HAP-1 (cell line): ENCODE data around the gene SNPH.

Source experiments
- DNase-seq, 2 experiments: peaks; one replicate each; pipeline ENCODE4 v3.0.0-alpha.2; 2016 to 2020; ENCODE audit warnings: low spot score in 2 of 2
- H3K27me3 ChIP-seq: fragments of 250-450 bp; sonication (Bioruptor Pico); 2 replicates; pipeline ENCODE4 v1.5.1; 2020; ENCODE audit warnings: low read depth, mild to moderate bottlenecking, moderate library complexity
- H3K36me3 ChIP-seq: fragments of 250-450 bp; sonication (Bioruptor Pico); replicated peaks from 2 replicates; pipeline ENCODE4 v1.5.1; 2020; ENCODE audit warnings: mild to moderate bottlenecking
- H3K4me1 ChIP-seq: fragments of 250-450 bp; sonication (Bioruptor Pico); 2 replicates; pipeline ENCODE4 v1.5.1; 2020; ENCODE audit warnings: mild to moderate bottlenecking
- H3K4me3 ChIP-seq: fragments of 250-450 bp; sonication (Bioruptor Pico); 2 replicates; pipeline ENCODE4 v1.5.1; 2020; ENCODE audit warnings: mild to moderate bottlenecking, moderate library complexity
- H3K9me3 ChIP-seq: fragments of 250-450 bp; sonication (Bioruptor Pico); 2 replicates; pipeline ENCODE4 v1.5.1; 2020; ENCODE audit warnings: mild to moderate bottlenecking, moderate library complexity
- in situ Hi-C: fragments of 300-500 bp; cut with MboI; formaldehyde crosslinking; loops from 3 replicates; pipeline ENCODE4 v1.14.3; 2020; ENCODE audit warnings: low sequenced_read_pairs, inconsistent platforms, mixed read lengths

Gene SNPH

DNA sequence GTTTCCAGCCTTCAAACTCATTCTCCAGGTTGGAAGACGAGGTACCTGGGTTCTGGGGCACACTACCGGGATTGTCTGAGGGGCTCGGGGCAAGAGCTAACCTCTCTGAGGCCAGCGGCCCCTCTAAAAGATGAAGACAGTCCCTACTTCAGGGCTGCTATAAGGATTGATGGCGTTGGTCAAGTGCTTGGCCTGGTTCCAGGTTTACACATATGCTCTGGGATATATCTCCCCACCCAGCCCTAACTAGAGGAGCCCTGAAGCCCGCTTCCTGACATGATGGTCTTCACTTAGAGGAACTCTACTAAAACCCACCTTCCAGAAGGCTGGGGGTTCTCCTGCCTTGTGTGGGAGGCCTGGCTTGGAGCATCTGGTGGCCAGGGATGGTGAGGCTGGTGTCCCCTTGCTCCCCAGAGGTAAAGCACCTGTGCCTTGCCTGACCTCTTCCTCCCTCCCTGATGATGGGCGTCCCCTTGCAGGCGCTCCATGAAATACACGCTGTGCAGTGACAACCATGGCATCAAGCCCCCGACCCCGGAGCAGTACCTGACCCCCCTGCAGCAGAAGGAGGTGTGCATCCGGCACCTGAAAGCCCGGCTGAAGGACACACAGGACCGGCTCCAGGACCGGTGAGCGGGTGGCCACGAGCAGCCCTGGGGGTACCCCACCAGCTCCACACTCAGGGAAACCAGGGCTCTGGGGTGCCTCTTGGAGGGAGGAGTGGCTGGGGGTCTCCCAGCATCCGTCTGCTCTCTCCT lies 34.2 kb downstream of the SNPH start:
- H3K36me3 ChIP-seq: no peaks in the 10 kb centered on the region
- no peak for DNase-seq
- H3K9me3 ChIP-seq: no peaks in the 10 kb centered on the region
- H3K27me3 ChIP-seq: no peaks in the 10 kb centered on the region
- no peaks in the 10 kb centered on the region for H3K4me1 ChIP-seq
- no peak overlapping the region for H3K4me3 ChIP-seq
- in situ Hi-C loops: no loop called here

DNA sequence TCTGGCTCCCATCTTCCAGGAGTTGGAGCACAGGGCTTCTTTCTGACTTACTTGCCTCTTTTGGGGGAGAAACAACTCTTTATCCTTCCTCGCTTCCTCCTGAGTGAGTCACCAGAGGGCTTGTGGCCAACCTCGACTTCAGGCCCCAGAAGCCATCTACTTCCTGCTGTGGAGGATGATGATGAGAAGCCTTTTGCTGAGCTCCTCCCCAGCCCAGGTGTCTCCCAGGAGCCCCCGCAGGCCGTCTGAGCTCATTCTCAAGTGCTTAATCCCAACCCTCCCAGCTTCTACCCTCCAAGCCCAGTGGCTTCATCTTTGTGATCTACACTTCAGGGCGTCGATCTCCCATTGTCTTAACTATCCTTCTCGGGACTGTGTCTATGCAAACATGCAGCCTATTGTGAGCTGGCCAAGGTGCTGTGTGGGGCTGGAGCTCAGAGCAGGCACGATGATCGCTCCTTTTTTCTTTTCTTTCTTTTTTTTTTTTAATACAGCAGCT lies 35.0 kb downstream of the SNPH start:
- Histone ChIP-seq H3K36me3 (no peaks in the 10 kb centered on the region), H3K9me3 (no peaks in the 10 kb centered on the region), H3K27me3 (no peaks in the 10 kb centered on the region), H3K4me3 (no peak overlapping the region), H3K4me1 (no peaks in the 10 kb centered on the region)
- in situ Hi-C loops: no loop called here
- no peak for DNase-seq

GRCh38 chr20:1302685-1303541 lies 36.8 kb downstream of the SNPH start:
- Histone ChIP-seq H3K36me3 (no peaks in the 10 kb centered on the region), H3K4me3 (no peak overlapping the region), H3K9me3 (no peaks in the 10 kb centered on the region), H3K4me1 (no peaks in the 10 kb centered on the region), H3K27me3 (no peaks in the 10 kb centered on the region)
- in situ Hi-C loops: no loop called here
- no peak for DNase-seq

DNA sequence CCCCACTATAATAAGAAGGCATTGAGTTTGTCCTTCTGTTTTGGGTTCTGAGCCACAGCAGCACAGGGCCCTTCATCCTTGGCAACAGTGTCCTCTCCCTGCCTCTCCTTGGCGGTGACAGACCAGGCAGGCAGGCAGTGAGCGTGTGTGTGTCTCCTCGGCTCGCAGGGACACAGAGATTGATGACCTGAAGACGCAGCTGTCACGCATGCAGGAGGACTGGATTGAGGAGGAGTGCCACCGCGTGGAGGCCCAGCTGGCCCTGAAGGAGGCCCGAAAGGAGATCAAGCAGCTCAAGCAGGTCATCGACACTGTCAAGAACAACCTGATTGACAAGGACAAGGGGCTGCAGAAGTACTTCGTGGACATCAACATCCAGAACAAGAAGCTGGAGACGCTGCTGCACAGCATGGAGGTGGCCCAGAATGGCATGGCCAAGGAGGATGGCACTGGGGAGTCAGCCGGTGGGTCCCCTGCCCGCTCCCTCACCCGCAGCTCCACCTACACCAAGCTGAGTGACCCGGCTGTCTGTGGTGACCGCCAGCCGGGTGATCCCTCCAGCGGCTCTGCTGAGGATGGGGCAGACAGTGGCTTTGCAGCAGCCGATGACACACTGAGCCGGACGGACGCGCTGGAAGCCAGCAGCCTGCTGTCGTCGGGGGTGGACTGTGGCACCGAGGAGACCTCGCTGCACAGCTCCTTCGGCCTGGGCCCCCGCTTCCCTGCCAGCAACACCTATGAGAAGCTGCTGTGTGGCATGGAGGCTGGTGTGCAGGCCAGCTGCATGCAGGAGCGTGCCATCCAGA lies 38.8 kb downstream of the SNPH start:
- no peaks in the 10 kb centered on the region for H3K27me3 ChIP-seq
- no peak for DNase-seq
- H3K9me3 ChIP-seq: no peaks in the 10 kb centered on the region
- H3K36me3 ChIP-seq: no peaks in the 10 kb centered on the region
- H3K4me1 ChIP-seq: no peaks in the 10 kb centered on the region
- in situ Hi-C loops: no loop called here
- no peak overlapping the region for H3K4me3 ChIP-seq

GRCh38 chr20:1305712-1306111 lies 39.6 kb downstream of the SNPH start:
- Histone ChIP-seq H3K36me3 (no peaks in the 10 kb centered on the region), H3K27me3 (no peaks in the 10 kb centered on the region), H3K4me3 (no peak overlapping the region), H3K9me3 (no peaks in the 10 kb centered on the region), H3K4me1 (no peaks in the 10 kb centered on the region)
- DNase-seq: no peak
- in situ Hi-C loops: no loop called here

GRCh38 chr20:1306316-1307135 lies 40.4 kb downstream of the SNPH start:
- Histone ChIP-seq H3K4me1 (no peaks in the 10 kb centered on the region), H3K27me3 (no peaks in the 10 kb centered on the region), H3K9me3 (no peaks in the 10 kb centered on the region), H3K4me3 (no peak overlapping the region), H3K36me3 (no peaks in the 10 kb centered on the region)
- no peak for DNase-seq
- in situ Hi-C loops: no loop called here

GRCh38 chr20:1307171-1307570 lies 41.1 kb downstream of the SNPH start:
- DNase-seq: no peak
- Histone ChIP-seq H3K4me3 (no peak overlapping the region), H3K36me3 (no peaks in the 10 kb centered on the region), H3K4me1 (no peaks in the 10 kb centered on the region), H3K9me3 (no peaks in the 10 kb centered on the region), H3K27me3 (no peaks in the 10 kb centered on the region)
- in situ Hi-C loops: no loop called here

GRCh38 chr20:1307571-1307971 lies 41.5 kb downstream of the SNPH start:
- H3K36me3 ChIP-seq: no peaks in the 10 kb centered on the region
- no peaks in the 10 kb centered on the region for H3K9me3 ChIP-seq
- no peaks in the 10 kb centered on the region for H3K4me1 ChIP-seq
- in situ Hi-C loops: no loop called here
- no peaks in the 10 kb centered on the region for H3K27me3 ChIP-seq
- DNase-seq: no peak
- H3K4me3 ChIP-seq: no peak overlapping the region

GRCh38 chr20:1308067-1308701 lies 42.1 kb downstream of the SNPH start:
- Histone ChIP-seq H3K9me3 (no peaks in the 10 kb centered on the region), H3K27me3 (no peaks in the 10 kb centered on the region), H3K4me1 (no peaks in the 10 kb centered on the region), H3K4me3 (no peak overlapping the region), H3K36me3 (no peaks in the 10 kb centered on the region)
- DNase-seq: no peak
- in situ Hi-C loops: no loop called here

DNA sequence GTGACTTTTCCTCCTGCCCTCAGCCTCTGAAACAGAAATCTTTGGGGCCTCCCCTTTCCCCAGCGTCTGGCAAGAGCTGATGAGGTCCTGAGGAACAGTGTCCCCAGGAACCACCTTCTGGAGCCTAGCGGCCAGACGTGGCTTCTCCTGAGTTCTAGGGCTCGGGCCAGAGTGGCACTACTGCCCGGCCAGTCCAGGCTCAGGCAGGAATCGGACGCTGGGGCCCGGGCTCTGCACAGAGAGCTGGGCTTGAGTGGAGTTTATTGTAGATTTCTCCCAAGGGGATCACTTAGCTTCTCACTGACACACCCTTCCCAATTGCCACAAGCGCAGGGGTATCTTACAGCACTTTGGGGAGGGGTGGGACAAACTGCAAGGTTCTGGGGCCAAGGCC lies 42.6 kb downstream of the SNPH start:
- Histone ChIP-seq H3K9me3 (no peaks in the 10 kb centered on the region), H3K4me1 (0 out of 2 replicates have a peak, but pooled peaks cover 1% of the 10 kb centered on the region), H3K36me3 (no peaks in the 10 kb centered on the region), H3K4me3 (no peak overlapping the region), H3K27me3 (no peaks in the 10 kb centered on the region)
- in situ Hi-C loops: no loop called here
- no peak for DNase-seq

GRCh38 chr20:1309439-1309847 lies 43.3 kb downstream of the SNPH start:
- in situ Hi-C loops: no loop called here
- 0 out of 2 replicates have a peak, but pooled peaks cover 3% of the 10 kb centered on the region for H3K4me1 ChIP-seq
- no peaks in the 10 kb centered on the region for H3K36me3 ChIP-seq
- no peak overlapping the region for H3K4me3 ChIP-seq
- no peak for DNase-seq
- no peaks in the 10 kb centered on the region for H3K9me3 ChIP-seq
- no peaks in the 10 kb centered on the region for H3K27me3 ChIP-seq

GRCh38 chr20:1310071-1310470 lies 44.0 kb downstream of the SNPH start:
- in situ Hi-C loops: loop anchor here (5.0 kb wide), 1 partner anchor 132 kb away; no protein-coding TSS in a partner anchor
- Histone ChIP-seq H3K4me3 (no peak overlapping the region), H3K9me3 (no peaks in the 10 kb centered on the region)

More at GRCh38 chr20:1310071-1310470, 44.0 kb downstream of the SNPH start:
- Histone ChIP-seq H3K4me1 (0 out of 2 replicates have a peak, but pooled peaks cover 3% of the 10 kb centered on the region), H3K36me3 (no peaks in the 10 kb centered on the region), H3K27me3 (no peaks in the 10 kb centered on the region)
- DNase-seq: no peak
